K562 (cell line): ENCODE measurements around the gene ADTRP. TPM values are rescaled to one million over a fixed set of nuclear protein-coding genes. Genes with fewer than 3 reads are reported as not detected.

Experiments used
- ATAC-seq: fragments of 200-7000 bp; cut with Tn5 transposase; 3 replicates; pipeline ENCODE4 v1.9.1; 2020; ENCODE audit warnings: moderate library complexity
- BruUV-seq: library from RNA; stranded (reverse); fragments of 400-500 nt; replicated peaks from 2 replicates; lab custom pipeline; 2021; lab: Mats Ljungman, UMichigan
- CTCF ChIA-PET: fragments of 300-600 bp; formaldehyde crosslinking; extraction: SDS; loops from one replicate; lab custom pipeline; 2021; ENCODE audit warnings: low intra/inter-chr PET ratio; lab: Yijun Ruan, JAX
- POLR2A ChIA-PET: fragments of 300-600, 350-650 bp; sonication (Branson Sonifier 250); formaldehyde crosslinking; extraction: SDS; loops from one replicate; lab custom pipeline; 2021; ENCODE audit warnings: antibody characterized with exemption, inconsistent platforms; lab: Yijun Ruan, JAX
- DNase-seq, 4 experiments: peaks; one replicate each; pipeline versions ENCODE4 v3.0.0 to v3.0.0-alpha.2; 2011 to 2018; ENCODE audit warnings: low spot score in 3 of 4, mixed read lengths in 3 of 4; ENCODE audit errors: extremely low read depth in 1 of 4
- FAIRE-seq: peaks from 2 replicates; lab custom pipeline; 2011; peaks lifted over from hg19 to GRCh38; lab: Jason Lieb, UNC
- H2AFZ ChIP-seq: 2 replicates; pipeline ENCODE4 v1.6.0; 2011; ENCODE audit warnings: low read depth, low read length, control low read depth, inconsistent platforms
- H3K27ac ChIP-seq: fragments of 200-600 bp; 3 replicates; pipeline ENCODE4 v1.8.0; 2011; ENCODE audit warnings: low read depth, mild to moderate bottlenecking, control low read depth, inconsistent platforms, low read length, moderate library complexity, mixed read lengths; ENCODE audit errors: extremely low read depth
- H3K27me3 ChIP-seq, 2 experiments: fragments of 300-600 bp in 1 of 2; 2 replicates in 1 of 2; 3 replicates in 1 of 2; pipeline versions ENCODE4 v1.6.0 to v1.8.0; 2011; ENCODE audit warnings: inconsistent platforms in 2 of 2, low read length in 2 of 2, mild to moderate bottlenecking in 1 of 2, mixed read lengths in 1 of 2, moderate library complexity in 1 of 2; ENCODE audit not compliant: control insufficient read depth in 2 of 2, insufficient read depth in 2 of 2
- H3K36me3 ChIP-seq: fragments of 300-600 bp; 3 replicates; pipeline ENCODE4 v1.8.0; 2011; ENCODE audit warnings: mild to moderate bottlenecking, low read length, inconsistent platforms; ENCODE audit not compliant: control insufficient read depth, insufficient read depth
- H3K4me1 ChIP-seq, 2 experiments: fragments of 200-600 bp in 1 of 2; replicated peaks in 1 of 2; 2 replicates in 1 of 2; 3 replicates in 1 of 2; pipeline versions ENCODE4 v1.5.1 to v1.8.0; 2011; ENCODE audit warnings: inconsistent platforms in 2 of 2, low read length in 2 of 2, mild to moderate bottlenecking in 1 of 2, mixed read lengths in 1 of 2, moderate library complexity in 1 of 2; ENCODE audit not compliant: control insufficient read depth in 2 of 2, insufficient read depth in 2 of 2
- H3K4me2 ChIP-seq: 2 replicates; pipeline ENCODE4 v1.6.1; 2011; ENCODE audit warnings: low read length, control low read depth, inconsistent platforms, mixed read lengths; ENCODE audit not compliant: insufficient read depth
- H3K4me3 ChIP-seq: fragments of 200-600 bp; sonication (generic), shearing (Covaris generic); 2 replicates; pipeline ENCODE4 v1.5.1; 2016; ENCODE audit warnings: control low read depth, inconsistent platforms
- H3K79me2 ChIP-seq: fragments of 200-600 bp; 3 replicates; pipeline ENCODE4 v1.8.0; 2011; ENCODE audit warnings: low read length, inconsistent platforms; ENCODE audit not compliant: control insufficient read depth, insufficient read depth
- H3K9ac ChIP-seq, 2 experiments: 2 replicates each; pipeline versions ENCODE4 v1.6.0 to v1.6.1; 2011; ENCODE audit warnings: low read depth in 2 of 2, low read length in 2 of 2, control low read depth in 1 of 2, inconsistent platforms in 1 of 2, mild to moderate bottlenecking in 1 of 2, mixed read lengths in 1 of 2; ENCODE audit not compliant: insufficient read depth in 1 of 2
- H3K9me1 ChIP-seq: one replicate; pipeline ENCODE4 v1.6.0; 2011; ENCODE audit warnings: inconsistent platforms, mild to moderate bottlenecking, low read length, moderate library complexity; ENCODE audit not compliant: control insufficient read depth, insufficient read depth
- H3K9me3 ChIP-seq: replicated peaks from 2 replicates; pipeline ENCODE4 v1.5.1; 2011; ENCODE audit warnings: low read depth, low read length, inconsistent platforms; ENCODE audit not compliant: control insufficient read depth, insufficient read depth
- H4K20me1 ChIP-seq: replicated peaks from 2 replicates; pipeline ENCODE4 v1.6.1; 2011; ENCODE audit warnings: low read length, inconsistent platforms, mixed read lengths; ENCODE audit not compliant: control insufficient read depth, insufficient read depth
- CBX8 ChIP-seq: fragments of 200-600 bp; sonication (generic); IDR thresholded peaks from 2 replicates; pipeline ENCODE4 v1.6.1; 2012; ENCODE audit warnings: borderline replicate concordance, mixed run types, low read depth, mild to moderate bottlenecking, moderate library complexity, mixed read lengths, low read length, control low read depth, inconsistent platforms; ENCODE audit not compliant: poor library complexity, severe bottlenecking; ENCODE audit errors: extremely low read depth
- DACH1 ChIP-seq: fragments of 450-650 bp; IDR thresholded peaks from 2 replicates; pipeline ENCODE4 v1.6.1; 2018; ENCODE audit not compliant: partially characterized antibody
- E2F6 ChIP-seq, 2 experiments: IDR thresholded peaks; 2 replicates each; pipeline ENCODE4 v1.6.1; 2011; ENCODE audit warnings: borderline replicate concordance in 1 of 2, control low read depth in 1 of 2, low read depth in 1 of 2, low read length in 1 of 2, mild to moderate bottlenecking in 1 of 2, mixed read lengths in 1 of 2, moderate library complexity in 1 of 2; ENCODE audit not compliant: insufficient read depth in 1 of 2, insufficient read length in 1 of 2, poor library complexity in 1 of 2, severe bottlenecking in 1 of 2; ENCODE audit errors: extremely low read depth in 1 of 2
- ETV1 ChIP-seq: fragments of 450-650 bp; conservative IDR thresholded peaks from 2 replicates; pipeline ENCODE4 v1.6.1; 2016; ENCODE audit warnings: missing genetic modification characterization, control low read depth, low read depth, missing compliant biosample characterization
- LARP7 ChIP-seq: fragments of 450-650 bp; IDR thresholded peaks from 2 replicates; pipeline ENCODE4 v1.6.1; 2016
- SUPT5H ChIP-seq: fragments of 450-650 bp; IDR thresholded peaks from 2 replicates; pipeline ENCODE4 v1.6.1; 2016
- TAF7 ChIP-seq: fragments of 450-650 bp; IDR thresholded peaks from 2 replicates; pipeline ENCODE4 v1.6.1; 2016; ENCODE audit warnings: missing genetic modification characterization, missing compliant biosample characterization
- USF2 ChIP-seq: sonication (generic); formaldehyde crosslinking; IDR thresholded peaks from 2 replicates; pipeline ENCODE4 v1.5.0; 2020; ENCODE audit warnings: missing genetic modification reagents
- ZFP30 ChIP-seq: fragments of 250-450 bp; sonication (Bioruptor Pico); IDR thresholded peaks from 2 replicates; pipeline ENCODE4 v1.8.0; 2022; ENCODE audit warnings: moderate library complexity, mild to moderate bottlenecking, inconsistent platforms, borderline replicate concordance
- ZNF232 ChIP-seq: sonication (generic); formaldehyde crosslinking; IDR thresholded peaks from 2 replicates; pipeline ENCODE4 v1.8.0; 2022; ENCODE audit warnings: mild to moderate bottlenecking, missing genetic modification reagents
- ZNF780A ChIP-seq: fragments of 250-450 bp; sonication (Bioruptor Pico); IDR thresholded peaks from 2 replicates; pipeline ENCODE4 v1.5.0; 2021; ENCODE audit warnings: mild to moderate bottlenecking
- WGBS: fragments of 100-300 bp; shearing (Covaris generic); methylation state at CpG from one replicate; pipeline ENCODE4 v1.1.6; 2016; ENCODE audit warnings: low coverage, mixed read lengths; ENCODE audit not compliant: insufficient coverage; ENCODE audit errors: missing lambda C conversion rate; 5-methylcytosine and 5-hydroxymethylcytosine counted together
- in situ Hi-C: fragments of 300-500 bp; cut with MboI; formaldehyde crosslinking; loops from 4 replicates; pipeline ENCODE4 v1.15.0; 2018; ENCODE audit warnings: inconsistent platforms, mixed read lengths
- intact Hi-C: fragments of 100-400 bp; cut with micrococcal nuclease; formaldehyde crosslinking; loops from 2 replicates; pipeline ENCODE4 v1.14.2; 2022
- polyA plus RNA-seq, 8 experiments: library from polyadenylated mRNA; depleted of rRNA in 4 of 8; stranded (reverse) in 5 of 8; unstranded in 3 of 8; fragments of >200 nt; fragmentation: Nextera tagmentation in 2 of 8; fragmentation: Illumina TruSeq in 1 of 8; extraction: Ambion mirVana in 2 of 8; extraction: Trizol in 1 of 8; gene quantifications; 2 replicates each; pipeline versions ENCODE4 v1.2.1 to v1.2.3, GENCODE V29; 2011 to 2014; ENCODE audit warnings: inconsistent platforms in 1 of 8, missing spikeins in 1 of 8
- total RNA-seq, 7 experiments: library from RNA; depleted of rRNA in 6 of 7; stranded (reverse); fragments of >200 nt in 6 of 7; fragmentation: Illumina TruSeq in 2 of 7; extraction: Trizol in 2 of 7; gene quantifications; 2 replicates each; pipeline versions ENCODE4 v1.2.1 to v1.2.3, GENCODE V29; 2011 to 2021; ENCODE audit warnings: low replicate concordance in 1 of 7

The ADTRP gene
- total and polyA plus RNA-seq, 9 of the 15 experiments (the other 6 are each of a cell fraction or from before 2014, with no cell fraction given): 7.4 to 24.0 (median 13.6) TPM

GRCh38 chr6:11775791-11776409 is 2.7 kb downstream of the ADTRP start:
- FAIRE-seq: no peak
- WGBS: 82% methylated on average over 8 of the region's 8 CpGs
- BruUV-seq: no TSS peak
- ChIA-PET POLR2A (interaction anchor here (0.8 to 1.4 kb wide), 2 partner anchors 10 to 16 kb away, joined by 3 to 4 read pairs; no protein-coding TSS in a partner anchor), CTCF (no interaction called here)
- no peaks in the 10 kb centered on the region for H3K36me3 ChIP-seq
- H3K79me2 ChIP-seq: no peaks in the 10 kb centered on the region
- ATAC-seq: no peak
- H3K4me1 ChIP-seq: peaks cover 16 to 45% of the 10 kb centered on the region in 2 experiments
- intact Hi-C loops (loop anchor here (5.0 kb wide), 2 partner anchors 74 to 161 kb away; no protein-coding TSS in a partner anchor), in situ Hi-C loops (no loop called here)
- 0 out of 2 replicates have a peak, but pooled peaks have one; percentile 52 for TF ChIP-seq ZNF232
- TF ChIP-seq CBX8: no peak
- no peak for TF ChIP-seq ETV1 (tag)
- TF ChIP-seq DACH1: peak; percentile 52
- no peak for TF ChIP-seq ZNF780A (CRISPR knock-in tag)
- TF ChIP-seq LARP7: no peak
- TF ChIP-seq TAF7 (tag): no peak
- no peak for TF ChIP-seq ZFP30 (CRISPR knock-in tag)
- no peak for TF ChIP-seq USF2
- TF ChIP-seq SUPT5H: no peak
- TF ChIP-seq E2F6 (IDR thresholded peaks at IDR 0.05; ENCODE audit: borderline replicate concordance in 1 of 2, extremely low read depth in 1 of 2, insufficient read depth in 1 of 2, insufficient read length in 1 of 2, low read depth in 1 of 2, low read length in 1 of 2, poor library complexity in 1 of 2, severe bottlenecking in 1 of 2): no peak
- H4K20me1 ChIP-seq: no peaks in the 10 kb centered on the region
- no peaks in the 10 kb centered on the region for H3K9me3 ChIP-seq
- no peak overlapping the region for H3K4me2 ChIP-seq
- no peak overlapping the region for H3K4me3 ChIP-seq
- no peak for DNase-seq
- no peak overlapping the region for H3K27ac ChIP-seq
- H3K9ac ChIP-seq: no peak overlapping the region
- H2AFZ ChIP-seq: no peak overlapping the region
- H3K27me3 ChIP-seq: no peaks in the 10 kb centered on the region
- H3K9me1 ChIP-seq: no peaks in the 10 kb centered on the region
